ENCODE data around the gene CADM2.
"Not testable (repeated sequence)": the region's sequence is repeated elsewhere in the genome, so short reads cannot be mapped to it uniquely, and the experiment has no call there.

Gene CADM2

DNA sequence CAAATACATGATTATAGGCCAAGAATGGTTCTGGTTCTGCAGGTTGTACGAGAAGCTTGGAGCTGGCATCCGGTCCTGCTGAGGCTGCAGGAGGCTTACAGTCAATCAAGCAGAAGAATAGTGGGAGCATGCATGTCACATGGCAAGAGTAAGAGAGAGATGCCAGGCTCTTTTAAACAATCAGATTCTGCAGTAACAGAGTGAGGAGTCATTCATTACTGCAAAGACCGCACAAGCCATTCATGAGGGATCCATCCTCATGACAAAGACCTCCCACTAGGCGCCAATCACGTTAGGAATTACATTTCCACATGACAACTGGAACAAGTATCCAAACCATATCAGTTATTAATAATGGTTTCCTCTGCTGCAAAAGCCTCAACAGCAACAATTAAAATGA lies 536.8 kb downstream of the CADM2 start:
- DNase-seq: no peak

DNA sequence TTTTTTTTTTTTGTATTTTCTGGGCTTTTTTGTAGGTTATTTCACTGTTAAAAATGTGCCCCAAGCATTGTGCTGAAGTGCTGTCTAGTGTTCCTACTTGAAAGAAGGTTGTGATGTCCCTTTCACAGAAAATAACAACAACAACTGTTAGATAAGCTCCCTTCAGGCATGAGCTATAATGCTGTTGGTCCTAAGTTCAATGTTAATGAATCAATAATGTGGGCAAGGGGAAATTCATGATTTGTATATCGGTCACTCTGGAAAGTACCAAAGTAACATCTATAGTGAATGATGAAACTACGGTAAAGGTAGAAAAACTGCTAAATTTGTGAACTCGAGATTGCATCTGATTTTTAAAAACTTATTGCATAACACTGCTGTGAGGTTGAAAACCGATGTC lies 539.4 kb downstream of the CADM2 start:
- no peak for DNase-seq

DNA sequence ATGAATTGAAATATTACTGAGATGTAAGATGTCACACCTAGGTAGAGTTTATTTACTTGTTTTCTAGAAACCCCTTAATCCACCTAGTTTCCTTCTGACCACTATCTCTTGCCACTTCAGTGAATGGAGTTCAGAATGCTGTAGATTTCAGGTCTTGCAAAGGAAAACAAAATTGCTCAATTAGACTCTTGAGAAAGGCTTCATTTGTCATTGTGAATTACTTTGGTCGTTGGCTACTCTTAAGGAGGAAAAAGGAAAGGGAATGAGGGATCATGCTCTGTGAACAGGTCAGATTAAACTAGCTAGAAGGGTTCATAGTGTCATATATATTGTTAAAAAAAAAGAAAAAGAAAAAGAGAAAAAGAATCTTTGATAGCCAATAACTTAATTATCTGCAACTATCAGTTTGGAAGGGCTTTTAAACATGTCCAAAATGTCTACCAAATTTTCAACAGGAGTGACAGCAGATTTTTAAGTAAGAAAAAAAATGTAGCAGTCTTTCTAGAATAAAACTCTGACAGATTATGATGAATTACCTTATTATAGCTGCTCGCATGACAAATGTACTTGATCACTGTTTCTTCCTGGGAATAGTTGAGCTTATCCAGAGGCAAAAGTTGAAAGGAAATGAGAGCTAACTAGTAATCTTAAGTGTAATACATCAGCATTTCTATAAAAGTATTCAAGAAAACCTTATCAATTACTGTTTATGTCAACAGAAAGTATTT lies 543.5 kb downstream of the CADM2 start:
- DNase-seq: no peak

DNA sequence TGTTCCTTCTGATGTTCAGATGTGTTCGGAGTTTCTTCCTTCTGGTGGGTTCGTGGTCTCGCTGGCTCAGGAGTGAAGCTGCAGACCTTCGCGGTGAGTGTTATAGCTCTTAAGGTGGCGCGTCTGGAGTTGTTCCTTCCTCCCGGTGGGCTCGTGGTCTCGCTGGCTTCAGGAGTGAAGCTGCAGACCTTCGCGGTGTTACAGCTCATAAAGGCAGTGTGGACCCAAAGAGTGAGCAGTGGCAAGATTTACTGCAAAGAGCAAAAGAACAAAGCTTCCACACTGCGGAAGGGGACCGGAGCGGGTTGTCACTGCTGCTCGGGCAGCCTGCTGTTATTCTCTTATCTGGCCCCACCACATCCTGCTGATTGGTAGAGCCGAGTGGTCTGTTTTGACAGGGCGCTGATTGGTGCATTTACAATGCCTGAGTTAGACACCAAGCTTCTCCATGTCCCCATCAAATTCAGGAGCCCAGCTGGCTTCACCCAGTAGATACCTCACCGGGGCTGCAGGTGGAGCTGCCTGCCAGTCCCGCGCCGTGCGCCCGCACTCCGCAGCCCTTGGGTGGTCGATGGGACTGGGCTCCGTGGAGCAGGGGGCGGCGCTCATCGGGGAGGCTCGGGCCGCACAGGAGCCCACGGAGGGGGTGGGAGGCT lies 545.5 kb downstream of the CADM2 start:
- not testable (repeated sequence) for DNase-seq

DNA sequence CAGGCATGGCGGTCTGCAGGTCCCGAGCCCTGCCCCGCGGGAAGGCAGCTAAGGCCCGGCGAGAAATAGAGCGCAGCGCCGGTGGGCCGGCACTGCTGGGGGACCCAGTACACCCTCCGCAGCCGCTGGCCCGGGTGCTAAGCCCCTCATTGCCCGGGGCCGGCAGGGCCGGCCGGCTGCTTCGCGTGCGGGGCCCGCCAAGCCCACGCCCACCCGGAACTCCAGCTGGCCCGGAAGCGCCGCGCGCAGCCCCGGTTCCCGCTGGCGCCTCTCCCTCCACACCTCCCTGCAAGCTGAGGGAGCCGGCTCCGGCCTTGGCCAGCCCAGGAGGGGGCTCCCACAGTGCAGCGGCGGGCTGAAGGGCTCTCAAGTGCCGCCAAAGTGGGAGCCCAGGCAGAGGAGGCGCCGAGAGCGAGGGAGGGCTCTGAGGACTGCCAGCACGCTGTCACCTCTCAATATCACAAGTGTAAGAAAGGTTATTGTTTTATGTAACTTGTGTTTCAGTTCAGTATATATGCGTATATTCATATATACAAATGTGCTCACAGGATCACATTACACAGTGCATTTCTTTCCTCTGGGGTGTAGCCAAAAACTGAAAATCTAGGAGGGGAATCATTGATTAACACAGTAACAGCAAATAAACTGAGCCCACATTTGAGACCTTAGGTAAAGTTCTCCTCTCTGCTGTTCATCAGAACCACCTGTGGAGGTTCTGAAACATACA lies 546.2 kb downstream of the CADM2 start:
- DNase-seq: not testable (repeated sequence)

DNA sequence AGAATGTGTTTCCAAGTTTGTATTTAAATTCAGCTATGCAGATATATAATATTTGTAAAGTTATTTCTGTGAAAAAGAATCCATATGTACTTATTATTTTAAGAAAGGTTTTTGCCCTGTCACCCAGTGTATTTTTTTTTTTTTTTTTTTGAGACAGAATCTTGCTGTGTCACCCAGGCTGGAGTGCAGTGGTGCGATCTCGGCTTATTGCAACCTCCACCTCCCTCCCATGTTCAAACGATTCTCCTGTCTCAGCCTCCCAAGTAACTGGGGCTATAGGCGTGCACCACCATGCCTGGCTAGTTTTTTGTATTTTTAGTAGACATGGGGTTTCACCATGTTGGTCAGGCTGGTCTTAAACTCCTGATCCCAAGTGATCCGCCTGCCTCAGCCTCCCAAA lies 548.3 kb downstream of the CADM2 start:
- DNase-seq: not testable (repeated sequence)

DNA sequence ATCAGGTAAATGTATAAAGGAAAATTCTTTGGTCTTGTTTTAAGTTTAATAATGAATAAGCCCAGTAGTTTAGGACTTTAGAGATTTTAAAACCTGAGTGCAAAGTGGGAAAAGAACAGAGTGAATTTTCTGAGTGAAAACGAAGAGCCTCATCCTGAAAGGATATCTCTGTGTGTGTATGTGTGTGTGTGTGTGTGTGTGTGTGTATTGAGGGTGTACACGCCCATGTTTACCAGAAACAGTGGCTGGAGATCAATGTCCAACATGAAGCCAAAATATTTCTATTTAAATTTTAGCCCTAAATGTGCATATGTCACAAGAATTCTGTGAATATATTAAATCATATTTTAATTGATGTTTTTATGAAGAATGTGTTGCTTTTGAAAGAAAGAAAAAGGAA lies 549.9 kb downstream of the CADM2 start:
- no peak for DNase-seq

DNA sequence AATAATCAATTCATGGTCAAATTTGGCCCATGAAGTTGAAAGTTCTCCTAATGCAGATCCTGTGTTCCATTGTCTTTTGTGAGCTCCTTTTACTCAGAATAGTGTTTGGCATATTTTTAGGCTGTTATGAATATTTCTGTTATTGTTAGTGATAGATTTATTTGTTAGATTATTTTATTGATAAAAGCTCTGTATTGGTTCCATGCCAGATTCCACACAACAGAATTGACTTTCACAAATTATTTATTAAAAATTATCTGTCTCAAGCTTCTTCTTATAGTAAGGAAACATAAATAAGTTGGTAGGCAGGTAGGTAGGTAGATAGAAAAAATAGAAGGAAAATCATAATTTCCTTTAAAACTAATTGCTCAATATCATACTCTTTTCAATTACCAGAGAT lies 557.4 kb downstream of the CADM2 start:
- no peak for DNase-seq

DNA sequence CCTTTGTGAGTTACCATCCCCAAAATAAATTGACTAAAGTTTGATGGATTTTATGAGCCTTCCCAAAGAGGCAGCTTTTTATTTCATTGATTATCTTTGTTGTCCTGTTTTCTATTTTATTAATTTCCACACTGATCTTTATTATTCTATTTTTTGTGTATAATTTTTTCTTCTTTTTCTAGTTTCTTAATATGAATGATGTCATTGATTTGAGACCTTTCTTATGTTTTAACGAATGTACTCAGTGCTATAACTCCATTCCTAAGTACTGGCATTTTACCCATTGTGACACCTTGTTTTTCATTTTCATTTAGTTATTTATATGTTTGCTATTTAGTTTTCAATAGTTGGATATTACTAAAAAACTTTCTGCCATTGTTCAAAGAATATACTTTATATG lies 565.3 kb downstream of the CADM2 start:
- no peak for DNase-seq

DNA sequence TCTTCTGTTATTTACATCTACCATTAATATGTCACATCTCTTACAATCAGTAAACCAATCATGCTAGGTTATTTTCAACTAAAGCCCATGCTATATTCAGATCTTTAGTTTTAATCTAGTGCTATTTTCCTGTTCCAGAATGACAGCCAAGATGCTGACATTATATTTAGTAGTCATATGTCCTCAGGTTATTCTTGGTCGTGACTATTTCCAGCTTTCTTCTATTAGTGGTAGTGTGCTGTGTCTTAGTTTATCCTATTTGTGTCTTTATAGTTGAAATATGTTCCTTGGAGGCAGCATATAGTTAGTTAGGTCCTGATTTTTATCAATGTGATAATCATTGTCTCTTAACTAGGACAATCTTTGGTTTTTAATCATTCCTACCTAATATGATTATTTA lies 566.5 kb downstream of the CADM2 start:
- DNase-seq: no peak

DNA sequence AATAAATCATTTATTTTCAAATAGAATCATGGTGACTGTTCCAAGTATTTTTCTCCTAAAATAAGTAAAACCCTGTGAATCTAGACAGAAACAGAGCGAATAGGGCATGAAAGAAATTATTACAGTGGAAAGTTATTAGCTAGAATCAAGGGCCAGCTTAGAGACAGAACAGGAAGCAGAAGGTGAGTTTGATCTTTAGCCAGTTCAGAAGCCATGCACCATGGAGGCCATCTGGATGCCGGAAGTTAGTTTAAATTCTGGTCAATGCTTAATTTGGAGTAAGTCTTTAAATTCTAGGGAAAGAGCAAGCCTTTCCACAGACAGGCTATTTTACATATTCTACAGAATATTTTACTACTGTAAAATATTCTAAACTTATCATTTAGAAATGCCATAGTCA lies 574.8 kb downstream of the CADM2 start:
- no peak for DNase-seq

DNA sequence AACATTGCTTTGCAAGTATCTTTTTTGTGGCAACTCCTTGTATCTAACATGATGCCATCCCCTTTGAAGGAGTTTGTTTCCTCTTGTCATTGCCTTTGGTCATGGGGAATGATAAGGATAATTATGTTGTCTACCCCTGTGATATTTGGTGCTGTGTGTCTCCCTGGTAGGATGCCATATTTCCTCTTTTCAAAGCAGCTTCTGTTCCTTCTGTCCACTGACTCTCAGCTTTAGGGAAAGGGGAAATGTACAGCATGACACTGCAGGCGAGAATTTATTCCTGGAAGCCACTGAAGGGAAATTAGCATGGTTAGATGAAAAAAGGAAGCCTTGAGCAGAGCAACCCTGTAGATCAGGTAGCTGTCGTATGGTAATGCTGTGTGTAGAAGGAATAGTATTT lies 576.7 kb downstream of the CADM2 start:
- DNase-seq: no peak

DNA sequence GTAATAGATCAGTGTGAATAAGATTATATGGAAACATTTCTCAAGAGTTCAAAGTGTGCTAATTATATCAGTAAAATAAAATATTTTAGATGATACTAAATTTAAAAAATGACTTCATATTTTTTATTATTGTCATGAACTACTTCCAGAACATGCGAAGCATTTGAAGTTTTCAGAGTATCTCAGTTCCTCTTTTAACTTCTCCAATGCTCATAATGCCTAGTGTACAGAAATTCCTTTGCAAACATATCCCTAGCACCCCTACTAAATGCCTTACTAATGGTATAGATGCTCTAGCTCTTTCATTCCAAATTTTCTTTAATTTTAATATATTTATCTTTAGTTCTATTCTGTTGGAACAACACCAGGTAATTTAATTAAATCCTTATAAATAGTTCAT lies 580.4 kb downstream of the CADM2 start:
- no peak for DNase-seq

DNA sequence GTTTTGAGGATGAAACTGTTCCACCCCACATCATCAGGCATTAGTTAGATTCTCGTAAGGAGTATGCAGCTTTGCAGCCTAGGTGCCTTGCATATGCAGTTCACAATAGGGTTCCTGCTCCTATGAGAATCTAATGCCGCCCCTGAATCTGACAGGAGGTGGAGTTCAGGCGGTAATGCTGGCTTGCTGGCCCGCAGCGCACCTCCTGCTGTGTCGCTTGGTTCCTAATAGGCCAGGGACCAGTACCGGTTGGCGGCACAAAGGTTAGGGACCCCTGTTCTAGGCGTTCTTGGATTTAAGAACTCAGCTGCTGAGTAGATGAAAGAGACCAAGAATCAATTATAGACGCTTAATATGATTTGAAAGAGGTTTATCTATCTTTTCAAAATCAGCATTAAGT lies 595.4 kb downstream of the CADM2 start:
- no peak for DNase-seq

DNA sequence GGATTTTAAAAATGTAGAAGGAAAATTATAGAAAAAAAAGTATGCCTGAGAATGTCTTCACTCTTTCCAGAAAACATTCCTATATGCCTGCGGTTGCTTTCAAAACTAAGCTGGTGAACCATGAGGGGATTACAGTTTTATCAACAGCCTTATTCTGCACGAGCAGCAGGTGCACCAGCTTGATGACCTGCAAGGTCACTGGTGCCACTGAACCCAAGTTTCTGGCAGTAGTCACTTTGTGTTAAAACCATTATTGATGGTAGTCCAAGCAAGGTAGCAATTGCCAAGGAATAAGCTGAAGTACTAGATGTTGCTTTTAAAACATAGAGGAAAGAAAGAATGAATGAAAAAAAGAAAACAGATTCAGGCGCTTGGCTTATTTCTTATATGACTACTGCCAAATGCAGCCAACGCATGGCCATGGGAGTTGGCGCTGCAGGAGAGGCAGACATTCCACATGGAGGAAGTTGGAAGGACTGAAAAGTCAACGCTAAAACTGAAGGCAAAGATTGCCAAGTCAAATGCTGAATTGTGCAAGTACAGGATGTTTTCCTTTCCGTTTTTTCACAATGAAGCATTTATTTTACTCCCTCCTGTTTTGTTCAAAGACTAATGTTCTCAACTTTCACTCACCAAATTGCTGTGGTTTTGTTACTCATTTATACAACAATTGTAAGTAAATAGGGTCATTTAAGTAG lies 601.4 kb downstream of the CADM2 start:
- DNase-seq: no peak

DNA sequence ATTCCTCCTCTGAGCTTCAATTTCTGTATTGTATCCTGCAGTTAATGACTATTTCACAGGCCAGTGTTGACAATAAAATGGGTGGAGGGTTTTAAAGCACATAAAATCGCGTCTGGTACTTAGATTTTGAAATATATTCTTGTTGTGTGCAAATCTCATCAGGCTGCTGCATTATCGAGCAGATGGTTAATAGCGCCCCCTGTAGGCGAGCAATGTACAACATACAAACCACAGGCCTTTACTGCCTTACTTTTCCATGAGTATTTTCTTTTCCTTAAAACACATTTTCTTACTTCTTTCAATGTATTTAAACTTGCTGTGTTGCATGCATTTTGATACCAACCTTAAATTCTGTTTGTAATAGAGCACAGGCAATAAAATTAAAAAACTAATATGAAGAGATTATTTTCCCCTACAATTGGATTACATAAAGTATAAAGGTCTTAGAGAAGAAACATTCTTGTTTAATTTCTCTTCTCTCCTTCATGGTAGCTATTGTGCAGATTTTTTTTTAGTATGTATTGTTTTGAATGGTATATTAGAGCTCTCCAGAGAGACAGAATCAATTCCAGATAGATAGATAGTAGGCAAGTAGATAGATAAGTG lies 608.4 kb downstream of the CADM2 start:
- no peak for DNase-seq

DNA sequence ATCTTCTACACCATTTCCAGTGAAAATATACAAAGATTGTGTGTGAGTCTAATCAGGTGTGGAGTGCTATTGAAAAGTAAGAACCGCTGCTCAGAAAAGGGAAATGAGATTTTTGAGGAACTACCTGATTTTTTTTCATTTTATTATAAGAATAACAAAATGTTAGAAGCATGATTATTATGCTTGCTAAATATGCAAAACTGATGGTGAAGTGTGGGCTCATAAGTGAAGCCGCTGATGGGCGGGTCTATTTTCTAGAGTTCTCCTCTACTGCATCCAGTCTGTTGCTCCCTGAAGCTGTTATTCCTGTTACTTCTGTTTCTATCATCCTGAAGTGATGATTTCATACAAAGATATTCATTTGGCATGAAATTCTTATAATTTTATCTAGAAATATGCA lies 612.0 kb downstream of the CADM2 start:
- no peak for DNase-seq

DNA sequence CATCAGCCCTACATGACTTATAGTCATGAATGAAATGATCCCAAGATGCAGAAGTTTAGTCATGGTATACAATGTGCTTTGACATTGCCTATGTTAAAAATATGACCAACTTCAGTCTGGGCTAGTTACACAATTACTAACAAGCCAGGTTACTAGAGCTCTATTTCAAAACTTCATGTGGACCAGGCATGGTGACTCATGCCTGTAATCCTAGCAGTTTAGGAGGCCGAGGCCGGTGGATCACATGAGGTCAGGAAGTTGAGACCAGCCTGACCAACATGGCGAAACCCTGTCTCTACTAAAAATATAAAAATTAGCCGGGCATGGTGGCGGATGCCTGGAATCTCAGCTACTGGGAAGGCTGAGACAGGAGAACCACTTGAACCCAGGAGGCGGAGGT lies 613.0 kb downstream of the CADM2 start:
- DNase-seq: no peak

DNA sequence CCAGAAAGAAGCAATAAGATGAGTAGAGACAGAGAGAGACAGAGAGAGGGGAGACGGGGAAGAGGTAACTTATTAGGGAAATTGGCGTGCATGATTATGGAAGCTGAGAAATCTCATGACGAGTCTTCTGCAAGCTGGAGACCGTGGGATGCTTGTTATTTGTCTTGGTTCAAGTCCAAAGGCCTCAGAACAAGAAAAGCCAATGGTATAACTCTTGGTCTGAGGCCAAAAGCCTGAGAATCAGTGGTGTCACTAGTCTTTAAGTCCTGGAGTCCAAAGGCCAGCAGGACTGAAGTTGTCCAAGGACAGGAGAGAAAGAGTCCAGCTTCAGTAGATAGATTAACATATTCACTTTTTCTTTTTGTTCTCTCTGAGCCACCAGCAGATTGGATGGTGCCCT lies 613.6 kb downstream of the CADM2 start:
- DNase-seq: no peak

DNA sequence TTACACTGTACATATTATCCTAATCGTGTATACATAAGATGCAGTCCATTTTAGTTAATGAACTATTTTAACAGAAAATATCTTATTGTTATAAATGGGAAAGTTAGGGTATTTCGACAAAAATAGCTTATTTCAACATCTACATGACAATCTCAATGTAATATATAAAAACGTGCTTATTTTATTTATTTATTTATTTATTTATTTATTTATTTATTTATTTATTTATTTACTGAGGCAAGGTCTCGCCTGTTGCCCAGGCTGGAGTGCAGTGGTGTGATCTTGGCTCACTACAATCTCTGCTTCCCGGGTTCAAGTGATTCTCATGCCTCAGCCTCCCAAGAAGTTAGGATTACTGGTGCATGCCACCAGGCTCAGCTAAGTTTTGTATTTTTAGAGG lies 614.2 kb downstream of the CADM2 start:
- DNase-seq: no peak

DNA sequence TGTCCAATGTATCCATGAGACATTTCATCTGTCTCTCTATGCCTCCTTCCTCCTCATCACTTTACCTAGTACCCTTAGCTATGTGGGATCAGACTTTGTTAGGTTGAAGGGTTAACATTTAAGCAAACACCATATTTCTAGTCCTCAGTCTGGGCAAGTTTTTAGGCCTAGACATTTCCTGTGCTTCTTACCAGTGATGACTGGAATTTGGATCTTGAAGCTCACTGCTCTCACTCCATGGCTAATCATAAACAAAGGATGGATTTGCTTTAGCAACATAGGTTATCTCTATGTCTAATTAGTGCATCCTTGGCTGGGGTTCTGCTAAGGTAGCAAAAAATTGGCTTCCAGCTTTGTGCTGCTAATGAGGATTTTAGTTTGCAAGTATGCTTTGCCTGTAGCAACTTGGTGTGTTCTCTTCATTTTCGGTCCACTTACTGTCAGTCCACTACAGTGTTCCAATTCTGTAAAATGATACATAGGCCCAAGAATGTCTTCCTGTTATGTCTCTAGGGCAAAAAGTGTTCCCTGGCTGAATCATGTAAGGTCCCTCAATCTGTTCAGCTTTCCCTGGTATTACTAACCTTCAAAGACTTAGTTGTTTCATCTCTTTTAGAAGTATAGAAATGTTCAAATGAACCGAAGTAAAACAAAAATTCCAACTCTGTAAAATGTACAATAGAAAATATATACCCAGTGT lies 615.4 kb downstream of the CADM2 start:
- no peak for DNase-seq

DNA sequence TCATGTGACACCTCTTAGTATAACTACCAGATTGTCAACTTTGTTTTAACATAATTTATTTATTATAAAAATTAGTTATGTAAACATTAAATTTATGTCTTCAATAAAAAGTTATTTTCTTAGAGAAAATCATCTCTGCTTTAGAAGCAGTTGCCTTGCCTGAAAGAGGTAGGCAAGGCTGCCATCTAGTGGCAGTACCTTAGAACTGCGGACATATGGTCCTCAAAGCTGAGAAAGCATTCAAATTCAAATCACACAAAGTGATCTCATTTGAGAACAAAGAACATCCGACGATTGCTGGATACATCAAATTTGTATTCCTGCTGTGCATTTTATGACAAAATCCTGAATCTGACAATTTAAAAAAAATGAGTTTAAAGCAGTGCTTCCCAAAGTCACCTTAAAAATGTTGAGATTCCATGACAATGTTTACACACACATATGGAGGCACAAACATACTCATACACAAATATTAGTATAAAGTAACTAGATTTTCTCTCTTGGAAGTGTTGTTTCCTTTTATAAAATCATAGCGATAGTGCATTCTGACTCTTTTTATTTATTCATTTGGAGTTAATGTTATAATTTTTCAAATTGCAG lies 617.4 kb downstream of the CADM2 start:
- DNase-seq: no peak

All from SIG-M5 (cell line).